ENCODE results near the gene SPPL2B.
"Not testable (repeated sequence)": the region's sequence is repeated elsewhere in the genome, so short reads cannot be mapped to it uniquely, and the experiment has no call there.

SPPL2B gene

GRCh38 chr19:2328401-2329148 is at the start of gene SPPL2B, which contains the start of gene LSM7:
SPPL2B (plus strand) TSS chr19:2328684; CDS start chr19:2328710, 26 bp downstream.
LSM7 (minus strand) TSS chr19:2328586; CDS start chr19:2328566, 20 bp downstream.
- DNase-seq: peak; percentile 70 to 84

GRCh38 chr19:2280633-2281264 is 47.7 kb upstream of the SPPL2B start:
- DNase-seq: no peak

- not testable (repeated sequence) for DNase-seq
Observed at GRCh38 chr19:2281265-2282061, 47.0 kb upstream of the SPPL2B start.

GRCh38 chr19:2282062-2282861 is 46.2 kb upstream of the SPPL2B start, which contains the start of gene PEAK3:
PEAK3 (minus strand) TSS chr19:2282175; CDS start chr19:2280931, 1,244 bp downstream.
- peak in 1 of 2 donors; percentile 36 for DNase-seq

GRCh38 chr19:2282862-2283237 is 45.6 kb upstream of the SPPL2B start:
- DNase-seq: no peak

GRCh38 chr19:2283835-2284507 is 44.5 kb upstream of the SPPL2B start:
- no peak for DNase-seq

GRCh38 chr19:2286402-2287140 is 41.9 kb upstream of the SPPL2B start:
- no peak for DNase-seq

- no peak for DNase-seq
Observed at GRCh38 chr19:2287585-2288337, 40.7 kb upstream of the SPPL2B start.

- no peak for DNase-seq
Observed at GRCh38 chr19:2288338-2288817, 40.1 kb upstream of the SPPL2B start.

GRCh38 chr19:2288818-2289713 is 39.4 kb upstream of the SPPL2B start:
- DNase-seq: no peak

- DNase-seq: no peak
Observed at GRCh38 chr19:2289714-2290435, 38.6 kb upstream of the SPPL2B start.

GRCh38 chr19:2290441-2291184 is 37.9 kb upstream of the SPPL2B start:
- no peak for DNase-seq

GRCh38 chr19:2291185-2291751 is 37.2 kb upstream of the SPPL2B start:
- no peak for DNase-seq

- peak; percentile 11 to 47 for DNase-seq
Observed at GRCh38 chr19:2294687-2295335, 33.7 kb upstream of the SPPL2B start.

- DNase-seq: no peak
Observed at GRCh38 chr19:2296141-2296540, 32.3 kb upstream of the SPPL2B start.

- DNase-seq: no peak
Observed at GRCh38 chr19:2300533-2300932, 28.0 kb upstream of the SPPL2B start.
